ENCODE data around the gene BABAM2.

- no peak for TF ChIP-seq CTCF (IDR thresholded peaks at IDR 0.05; ENCODE audit: low read depth, low read length)
- no peak for TF ChIP-seq POLR2A (IDR thresholded peaks at IDR 0.05; ENCODE audit: extremely low read depth, insufficient read length)
- no peak for TF ChIP-seq MAX (IDR thresholded peaks at IDR 0.05; ENCODE audit: low read depth, low read length)
These were observed 341.8 kb downstream of the BABAM2 start for GRCh38 chr2:28232295-28232694.
